Measurements from ENCODE around the gene ZBTB5. TPM values are rescaled to one million over a fixed set of nuclear protein-coding genes. Genes with fewer than 3 reads are reported as not detected.

Gene ZBTB5
- total RNA-seq, 1 donor from 2014 or later, result 11.3 TPM

DNA sequence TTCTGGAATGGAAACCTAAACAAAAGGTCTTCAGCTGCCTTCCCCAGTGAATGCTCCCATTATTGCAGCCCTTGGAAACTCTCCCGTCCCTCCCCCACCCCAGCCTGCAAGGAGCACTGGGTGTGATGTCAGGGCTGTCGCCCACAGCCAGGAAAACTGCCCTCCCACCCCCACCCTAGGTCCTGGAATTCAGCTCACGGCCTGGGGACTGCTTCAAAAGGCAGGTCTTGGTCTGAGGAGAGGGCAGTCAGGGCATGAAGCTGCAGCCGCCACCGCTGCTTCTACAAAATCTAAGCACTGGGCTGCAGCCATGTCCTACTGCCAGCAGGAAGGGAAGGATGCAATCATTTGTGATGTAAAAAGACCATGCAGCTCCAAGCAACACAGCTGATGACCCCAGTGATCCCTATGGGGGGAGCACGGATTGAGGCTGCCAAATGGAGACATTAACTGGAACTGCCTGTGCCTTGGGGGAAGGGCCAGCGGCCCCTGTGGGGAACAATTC, 31.3 kb downstream of the ZBTB5 start:
- H3K36me3 Mint-ChIP-seq (ENCODE audit: low read depth, unreplicated experiment), result peaks cover 26% of the 10 kb centered on the region
- DNase-seq (ENCODE audit: low read depth), result no peak
- H3K4me2 ChIP-seq (ENCODE audit: low read length), result no peak overlapping the region

DNA sequence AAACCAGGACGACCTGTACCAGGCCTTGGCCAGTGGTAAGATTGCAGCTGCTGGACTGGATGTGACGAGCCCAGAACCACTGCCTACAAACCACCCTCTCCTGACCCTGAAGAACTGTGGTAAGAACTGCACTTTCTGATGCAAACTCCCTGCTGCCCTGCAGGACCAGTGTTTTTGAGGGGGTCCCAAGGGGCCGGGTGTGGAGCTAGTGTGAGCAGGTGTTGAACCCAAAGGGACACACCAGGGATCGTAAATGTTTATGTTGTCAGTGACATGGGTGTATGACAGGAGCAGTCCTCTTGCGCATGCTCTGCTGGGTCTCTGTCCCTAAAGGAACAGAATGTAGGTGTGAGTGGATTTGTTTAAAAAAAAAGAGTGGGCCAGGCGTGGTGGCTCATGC, 33.2 kb downstream of the ZBTB5 start:
- no peak overlapping the region for H3K4me3 ChIP-seq (ENCODE audit: insufficient read depth, low read depth, low read length)
- peaks cover 2% of the 10 kb centered on the region for H3K79me2 ChIP-seq (ENCODE audit: insufficient read depth, low read length)
- no peaks in the 10 kb centered on the region for H3K9me3 ChIP-seq (ENCODE audit: insufficient read depth, low read depth, low read length)
- H3K4me1 ChIP-seq (ENCODE audit: insufficient read depth, low read length), result peaks cover 5% of the 10 kb centered on the region
- DNase-seq (ENCODE audit: low read depth), result no peak
- peaks cover 30% of the 10 kb centered on the region for H3K36me3 ChIP-seq (ENCODE audit: insufficient read depth, low read length)
- no peak overlapping the region for H3K4me2 ChIP-seq (ENCODE audit: low read length)
- H4K20me1 ChIP-seq (ENCODE audit: insufficient read depth, low read length), result peaks cover 50% of the 10 kb centered on the region
- no peak for TF ChIP-seq CTCF (IDR thresholded peaks at IDR 0.05; ENCODE audit: insufficient read depth, low read depth, low read length)
- no peak for TF ChIP-seq EZH2 (IDR thresholded peaks at IDR 0.05; ENCODE audit: insufficient read depth, low read length)
- Mint-ChIP-seq H3K27me3 (ENCODE audit: low read depth, unreplicated experiment) (no peaks in the 10 kb centered on the region), H3K4me1 (ENCODE audit: low read depth, unreplicated experiment) (peaks cover 15% of the 10 kb centered on the region), H3K27ac (ENCODE audit: unreplicated experiment) (no peak overlapping the region), H3K36me3 (ENCODE audit: low read depth, unreplicated experiment) (peaks cover 21% of the 10 kb centered on the region), H3K9me3 (ENCODE audit: unreplicated experiment) (no peaks in the 10 kb centered on the region), H3K4me3 (ENCODE audit: unreplicated experiment) (no peak overlapping the region)
- H3K9ac ChIP-seq (ENCODE audit: low read length), result no peak overlapping the region
- H2AFZ ChIP-seq (ENCODE audit: low read depth, low read length), result no peak overlapping the region
- FAIRE-seq, result no peak
- no peaks in the 10 kb centered on the region for H3K27me3 ChIP-seq (ENCODE audit: insufficient read depth, low read length)
- H3K27ac ChIP-seq (ENCODE audit: low read depth, low read length), result no peak overlapping the region

More for the DNA sequence above, 31.3 kb downstream of the ZBTB5 start:
- Mint-ChIP-seq H3K27ac (ENCODE audit: unreplicated experiment) (no peak overlapping the region), H3K27me3 (ENCODE audit: low read depth, unreplicated experiment) (no peaks in the 10 kb centered on the region), H3K4me3 (ENCODE audit: unreplicated experiment) (no peak overlapping the region), H3K9me3 (ENCODE audit: unreplicated experiment) (no peaks in the 10 kb centered on the region), H3K4me1 (ENCODE audit: low read depth, unreplicated experiment) (peaks cover 15% of the 10 kb centered on the region)
- H2AFZ ChIP-seq (ENCODE audit: low read depth, low read length), result no peak overlapping the region
- no peak overlapping the region for H3K4me3 ChIP-seq (ENCODE audit: insufficient read depth, low read depth, low read length)
- no peak overlapping the region for H3K27ac ChIP-seq (ENCODE audit: low read depth, low read length)
- no peak overlapping the region for H3K9ac ChIP-seq (ENCODE audit: low read length)
- FAIRE-seq, result no peak
- peaks cover 39% of the 10 kb centered on the region for H3K36me3 ChIP-seq (ENCODE audit: insufficient read depth, low read length)
- TF ChIP-seq CTCF (IDR thresholded peaks at IDR 0.05; ENCODE audit: insufficient read depth, low read depth, low read length) (no peak), EZH2 (IDR thresholded peaks at IDR 0.05; ENCODE audit: insufficient read depth, low read length) (no peak)
- H3K27me3 ChIP-seq (ENCODE audit: insufficient read depth, low read length), result no peaks in the 10 kb centered on the region
- peaks cover 5% of the 10 kb centered on the region for H3K4me1 ChIP-seq (ENCODE audit: insufficient read depth, low read length)
- peaks cover 12% of the 10 kb centered on the region for H3K79me2 ChIP-seq (ENCODE audit: insufficient read depth, low read length)
- peaks cover 63% of the 10 kb centered on the region for H4K20me1 ChIP-seq (ENCODE audit: insufficient read depth, low read length)
- no peaks in the 10 kb centered on the region for H3K9me3 ChIP-seq (ENCODE audit: insufficient read depth, low read depth, low read length)

DNA sequence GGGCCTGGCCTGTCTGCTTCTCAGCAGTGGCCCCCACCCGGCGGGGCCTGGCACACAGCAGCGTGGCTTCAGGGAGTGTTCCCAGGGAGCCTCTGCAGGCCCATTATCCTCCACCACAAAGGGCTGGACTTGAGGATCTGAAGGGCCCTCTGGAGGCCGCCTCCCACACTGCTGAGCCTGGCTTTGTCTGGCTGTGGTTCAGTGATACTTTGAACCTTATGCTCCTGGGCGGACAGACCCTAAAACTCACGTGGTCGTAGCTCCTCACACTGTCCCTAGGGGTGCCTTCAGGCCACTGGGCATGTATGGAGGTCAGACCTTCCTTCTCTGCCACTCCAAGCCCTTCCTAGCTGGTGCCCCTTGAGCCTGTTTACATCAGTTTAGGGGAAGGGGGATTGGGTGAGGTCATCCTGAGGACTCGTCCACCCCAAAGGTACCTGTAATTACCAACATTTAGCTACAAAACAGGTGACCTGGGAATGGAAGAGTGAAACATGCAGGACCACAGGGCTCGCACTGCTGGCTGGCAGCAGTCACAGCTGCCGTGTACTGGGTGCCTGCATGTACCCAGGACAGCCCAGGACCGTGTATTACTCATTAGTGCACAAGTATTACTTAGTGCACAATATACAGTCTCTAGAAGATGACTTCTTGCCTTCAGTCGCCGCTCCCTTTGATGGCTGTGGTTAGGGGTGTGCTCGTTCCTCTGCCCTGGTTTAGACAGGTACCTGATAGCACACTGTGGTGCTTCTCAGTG, 34.2 kb downstream of the ZBTB5 start:
- TF ChIP-seq EZH2 (IDR thresholded peaks at IDR 0.05; ENCODE audit: insufficient read depth, low read length), result no peak
- TF ChIP-seq CTCF (IDR thresholded peaks at IDR 0.05; ENCODE audit: insufficient read depth, low read depth, low read length), result no peak
- no peak overlapping the region for H3K4me3 Mint-ChIP-seq (ENCODE audit: unreplicated experiment)
- H3K9ac ChIP-seq (ENCODE audit: low read length), result no peak overlapping the region
- H4K20me1 ChIP-seq (ENCODE audit: insufficient read depth, low read length), result peaks cover 48% of the 10 kb centered on the region
- peaks cover 5% of the 10 kb centered on the region for H3K4me1 ChIP-seq (ENCODE audit: insufficient read depth, low read length)
- no peaks in the 10 kb centered on the region for H3K27me3 Mint-ChIP-seq (ENCODE audit: low read depth, unreplicated experiment)
- peaks cover 30% of the 10 kb centered on the region for H3K36me3 ChIP-seq (ENCODE audit: insufficient read depth, low read length)
- H3K4me3 ChIP-seq (ENCODE audit: insufficient read depth, low read depth, low read length), result no peak overlapping the region
- no peak overlapping the region for H3K4me2 ChIP-seq (ENCODE audit: low read length)
- FAIRE-seq, result no peak
- H3K4me1 Mint-ChIP-seq (ENCODE audit: low read depth, unreplicated experiment), result peaks cover 15% of the 10 kb centered on the region
- peak overlapping the region; percentile 51 for H3K27ac Mint-ChIP-seq (ENCODE audit: unreplicated experiment)
- H3K27ac ChIP-seq (ENCODE audit: low read depth, low read length), result no peak overlapping the region
- peaks cover 15% of the 10 kb centered on the region for H3K36me3 Mint-ChIP-seq (ENCODE audit: low read depth, unreplicated experiment)
- H2AFZ ChIP-seq (ENCODE audit: low read depth, low read length), result no peak overlapping the region
- no peaks in the 10 kb centered on the region for H3K9me3 Mint-ChIP-seq (ENCODE audit: unreplicated experiment)
- no peaks in the 10 kb centered on the region for H3K79me2 ChIP-seq (ENCODE audit: insufficient read depth, low read length)
- H3K27me3 ChIP-seq (ENCODE audit: insufficient read depth, low read length), result no peaks in the 10 kb centered on the region
- DNase-seq (ENCODE audit: low read depth), result peak; percentile 10
- no peaks in the 10 kb centered on the region for H3K9me3 ChIP-seq (ENCODE audit: insufficient read depth, low read depth, low read length)

Data from astrocyte (in vitro differentiated cells and primary cell).